ENCODE data around the gene EVI5L.

DNA sequence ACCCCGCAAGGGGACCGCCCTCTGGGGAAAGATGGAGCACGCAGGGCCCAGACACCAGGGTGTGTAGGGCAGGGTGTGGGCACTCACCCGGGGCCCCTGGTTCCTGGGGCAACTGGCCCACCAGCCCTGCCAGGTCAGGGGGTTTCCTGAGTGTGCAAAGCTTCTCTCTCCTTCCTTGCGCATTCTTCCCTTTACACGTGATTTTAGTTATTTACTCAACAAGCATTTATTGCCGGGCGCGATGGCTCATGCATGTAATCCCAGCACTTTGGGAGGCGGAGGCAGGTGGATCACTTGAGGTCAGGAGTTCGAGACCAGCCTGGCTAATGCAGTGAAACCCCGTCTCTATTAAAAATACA, 23.7 kb downstream of the EVI5L start:
- TF ChIP-seq, protein P1, sequence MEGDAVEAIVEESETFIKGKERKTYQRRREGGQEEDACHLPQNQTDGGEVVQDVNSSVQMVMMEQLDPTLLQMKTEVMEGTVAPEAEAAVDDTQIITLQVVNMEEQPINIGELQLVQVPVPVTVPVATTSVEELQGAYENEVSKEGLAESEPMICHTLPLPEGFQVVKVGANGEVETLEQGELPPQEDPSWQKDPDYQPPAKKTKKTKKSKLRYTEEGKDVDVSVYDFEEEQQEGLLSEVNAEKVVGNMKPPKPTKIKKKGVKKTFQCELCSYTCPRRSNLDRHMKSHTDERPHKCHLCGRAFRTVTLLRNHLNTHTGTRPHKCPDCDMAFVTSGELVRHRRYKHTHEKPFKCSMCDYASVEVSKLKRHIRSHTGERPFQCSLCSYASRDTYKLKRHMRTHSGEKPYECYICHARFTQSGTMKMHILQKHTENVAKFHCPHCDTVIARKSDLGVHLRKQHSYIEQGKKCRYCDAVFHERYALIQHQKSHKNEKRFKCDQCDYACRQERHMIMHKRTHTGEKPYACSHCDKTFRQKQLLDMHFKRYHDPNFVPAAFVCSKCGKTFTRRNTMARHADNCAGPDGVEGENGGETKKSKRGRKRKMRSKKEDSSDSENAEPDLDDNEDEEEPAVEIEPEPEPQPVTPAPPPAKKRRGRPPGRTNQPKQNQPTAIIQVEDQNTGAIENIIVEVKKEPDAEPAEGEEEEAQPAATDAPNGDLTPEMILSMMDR (IDR thresholded peaks at IDR 0.05; ENCODE audit: poor library complexity, severe bottlenecking) = no peak
- TF ChIP-seq EZH2 (IDR thresholded peaks at IDR 0.05; ENCODE audit: borderline replicate concordance, insufficient read depth, low read length, poor library complexity, severe bottlenecking) = no peak
- TF ChIP-seq EP300 (conservative IDR thresholded peaks at IDR 0.05; ENCODE audit: poor library complexity, severe bottlenecking) = no peak
- no peak for TF ChIP-seq TAF1 (IDR thresholded peaks at IDR 0.05; ENCODE audit: low read depth)
- TF ChIP-seq MXI1 (conservative IDR thresholded peaks at IDR 0.05; ENCODE audit: poor library complexity, severe bottlenecking) = no peak
- TF ChIP-seq POLR2AphosphoS5 (IDR thresholded peaks at IDR 0.05) = no peak
- TF ChIP-seq SMC3 (conservative IDR thresholded peaks at IDR 0.05; ENCODE audit: poor library complexity) = no peak
- no peak for TF ChIP-seq REST (IDR thresholded peaks at IDR 0.05; ENCODE audit: borderline replicate concordance)
